Ovary (tissue), 9 donors: ENCODE data around the gene NCK2. TPM values are rescaled to one million over a fixed set of nuclear protein-coding genes. Genes with fewer than 3 reads are reported as not detected.

Experiments used
- DNase-seq, 5 donors: peaks; one replicate each; pipeline ENCODE4 v3.0.0-alpha.2; 2019 to 2020
- H3K27ac ChIP-seq, 2 donors: fragments of 200-600 bp; one replicate each; pipeline versions ENCODE4 v1.5.1 to v1.8.0; 2019 to 2022
- H3K27me3 ChIP-seq: fragments of 200-600 bp; one replicate; pipeline ENCODE4 v1.8.0; 2022
- H3K36me3 ChIP-seq: fragments of 200-600 bp; sonication (generic); one replicate; pipeline ENCODE4 v1.5.1; 2019
- H3K4me1 ChIP-seq: one replicate; pipeline ENCODE4 v1.8.1; 2013; ENCODE audit warnings: mild to moderate bottlenecking, moderate library complexity; ENCODE audit not compliant: insufficient read depth
- H3K4me3 ChIP-seq: fragments of 200-600 bp; sonication (generic); one replicate; pipeline ENCODE4 v1.5.1; 2017
- H3K9me3 ChIP-seq, 2 donors: fragments of 200-600 bp in 1 of 2; sonication (generic) in 1 of 2; one replicate each; pipeline versions ENCODE4 v1.5.1 to v1.8.1; 2013 to 2019; ENCODE audit warnings: mild to moderate bottlenecking in 1 of 2, moderate library complexity in 1 of 2
- CTCF ChIP-seq, 3 donors: fragments of 450-650 bp in 2 of 3; fragments of 200-600 bp in 1 of 3; IDR thresholded peaks; one replicate each; pipeline versions ENCODE4 v1.5.1 to v1.8.0; 2016 to 2022; ENCODE audit warnings: antibody characterized with exemption in 3 of 3, mild to moderate bottlenecking in 1 of 3
- EP300 ChIP-seq: sonication (generic); formaldehyde crosslinking; IDR thresholded peaks from one replicate; pipeline ENCODE4 v1.6.1; 2017; ENCODE audit warnings: antibody characterized with exemption
- POLR2A ChIP-seq: fragments of 450-650 bp; IDR thresholded peaks from one replicate; pipeline ENCODE4 v1.6.1; 2017; ENCODE audit warnings: antibody characterized with exemption, mild to moderate bottlenecking, moderate library complexity
- WGBS, 3 donors: extraction: QIAGEN DNeasy Blood & Tissue Kit in 1 of 3; methylation state at CpG; one replicate each; pipeline versions ENCODE4 v1.1.5 to v1.1.7; 2013 to 2017; 5-methylcytosine and 5-hydroxymethylcytosine counted together
- intact Hi-C, 4 donors: fragments of 100-400 bp; cut with DNase I; formaldehyde crosslinking; loops; one replicate each; pipeline versions ENCODE4 v1.11.0 to v1.15.1; 2022 to 2023
- polyA plus RNA-seq, 2 donors: library from polyadenylated mRNA; stranded (reverse); fragments of 200-250 nt in 1 of 2; fragments of 350-450 nt in 1 of 2; fragmentation: Illumina TruSeq in 1 of 2; extraction: RNeasy Lipid Tissue Mini Kit (QIAGEN cat#74804) in 1 of 2; gene quantifications; one replicate each; pipeline ENCODE4 v1.2.3, GENCODE V29; 2013 to 2014
- total RNA-seq, 7 donors: library from RNA; depleted of rRNA in 2 of 7; stranded (reverse); fragments of >200 nt in 2 of 7; fragmentation: NEBNext Ultra II Directional in 3 of 7; extraction: Animal tissue kit (Norgen Biotek cat#: 25700) in 3 of 7; gene quantifications; one replicate each; pipeline versions ENCODE4 v1.1.0 to v1.2.4, GENCODE V29; 2016 to 2023
- donor health status: DM: no; HTN: no; CAD: no; lungs with moderate emphysema.
- donor health status: DM: no; HTN: no; CAD: no.
- donor health status: Bipolar disorder and iron deficiency.
- donor health status: DM: yes; HTN: yes; CAD: no.
- donor health status: DM: no; HTN: no; CAD: no.
- donor health status: DM: yes; HTN: yes; CAD: no.

NCK2 gene
- total and polyA plus RNA-seq, 9 donors: 16.7 to 42.9 (median 31.2) TPM

GRCh38 chr2:105812180-105813044 is 67.7 kb downstream of the NCK2 start:
- H3K27me3 ChIP-seq: no peaks in the 10 kb centered on the region
- H3K27ac ChIP-seq: peak overlapping the region in 1 of 2 donors; percentile 20
- intact Hi-C loops: no loop called here
- H3K4me1 ChIP-seq: peaks cover 9% of the 10 kb centered on the region
- DNase-seq: peak in 4 of 5 donors; percentile 25 to 53 (median 42)
- TF ChIP-seq CTCF (IDR thresholded peaks at IDR 0.05): no peak
- no peak for TF ChIP-seq POLR2A
- no peaks in the 10 kb centered on the region for H3K9me3 ChIP-seq
- WGBS, 3 donors: 38 to 41% (median 40%) methylated on average over 12 of the region's 12 CpGs
- no peak overlapping the region for H3K4me3 ChIP-seq
- H3K36me3 ChIP-seq: no peaks in the 10 kb centered on the region

GRCh38 chr2:105813045-105813315 is 68.3 kb downstream of the NCK2 start:
- Histone ChIP-seq H3K4me1 (peaks cover 9% of the 10 kb centered on the region), H3K9me3 (no peaks in the 10 kb centered on the region), H3K36me3 (no peaks in the 10 kb centered on the region), H3K27me3 (no peaks in the 10 kb centered on the region), H3K4me3 (no peak overlapping the region), H3K27ac (no peak overlapping the region)
- intact Hi-C loops: no loop called here
- WGBS, 3 donors: 80 to 88% (median 87%) methylated on average over 4 of the region's 4 CpGs
- DNase-seq: no peak
- TF ChIP-seq EP300: no peak
- TF ChIP-seq CTCF (IDR thresholded peaks at IDR 0.05): no peak
- TF ChIP-seq POLR2A: no peak

GRCh38 chr2:105813405-105813804 is 68.7 kb downstream of the NCK2 start:
- 88 to 96% (median 90%) methylated on average over 5 of the region's 5 CpGs for WGBS, 3 donors
- H3K27ac ChIP-seq: no peak overlapping the region
- no peak for DNase-seq

GRCh38 chr2:105814291-105814940 is 69.7 kb downstream of the NCK2 start:
- no peak overlapping the region for H3K4me3 ChIP-seq
- intact Hi-C loops: no loop called here
- TF ChIP-seq CTCF (IDR thresholded peaks at IDR 0.05): no peak
- TF ChIP-seq POLR2A: no peak
- no peak for TF ChIP-seq EP300
- peaks cover 9% of the 10 kb centered on the region for H3K4me1 ChIP-seq
- H3K27ac ChIP-seq: no peak overlapping the region
- no peaks in the 10 kb centered on the region for H3K36me3 ChIP-seq
- no peaks in the 10 kb centered on the region for H3K9me3 ChIP-seq
- no peaks in the 10 kb centered on the region for H3K27me3 ChIP-seq
- DNase-seq: no peak
- 72 to 76% (median 75%) methylated on average over 9 of the region's 9 CpGs for WGBS, 3 donors

More at GRCh38 chr2:105813405-105813804, 68.7 kb downstream of the NCK2 start:
- no peaks in the 10 kb centered on the region for H3K9me3 ChIP-seq
- H3K4me3 ChIP-seq: no peak overlapping the region
- intact Hi-C loops: no loop called here
- peaks cover 9% of the 10 kb centered on the region for H3K4me1 ChIP-seq
- H3K36me3 ChIP-seq: no peaks in the 10 kb centered on the region
- no peak for TF ChIP-seq CTCF (IDR thresholded peaks at IDR 0.05)
- no peak for TF ChIP-seq EP300
- TF ChIP-seq POLR2A: no peak
- H3K27me3 ChIP-seq: no peaks in the 10 kb centered on the region
